GM18526 (cell line): ENCODE results near the gene RNPEPL1.

ENCODE experiments used
- POLR2A ChIP-seq: IDR thresholded peaks from 3 replicates; pipeline ENCODE4 v1.6.1; 2011; ENCODE audit not compliant: insufficient read length; ENCODE audit errors: extremely low read depth

RNPEPL1 gene

GRCh38 chr2:240597419-240598181 is 29.3 kb downstream of the RNPEPL1 start:
- TF ChIP-seq POLR2A = no peak

- TF ChIP-seq POLR2A = no peak
These were observed 30.1 kb downstream of the RNPEPL1 start for GRCh38 chr2:240598311-240598911.

GRCh38 chr2:240599141-240599583 is 30.9 kb downstream of the RNPEPL1 start:
- no peak for TF ChIP-seq POLR2A

GRCh38 chr2:240600451-240600961 is 32.2 kb downstream of the RNPEPL1 start:
- TF ChIP-seq POLR2A = no peak

GRCh38 chr2:240601061-240601830 is 33.0 kb downstream of the RNPEPL1 start:
- no peak for TF ChIP-seq POLR2A

- no peak for TF ChIP-seq POLR2A
These were observed 33.5 kb downstream of the RNPEPL1 start for GRCh38 chr2:240601831-240602160.

GRCh38 chr2:240602266-240603050 is 34.2 kb downstream of the RNPEPL1 start:
- no peak for TF ChIP-seq POLR2A

- TF ChIP-seq POLR2A = no peak
These were observed 35.0 kb downstream of the RNPEPL1 start for GRCh38 chr2:240603081-240603835.

- no peak for TF ChIP-seq POLR2A
These were observed 35.6 kb downstream of the RNPEPL1 start for GRCh38 chr2:240603846-240604245.

GRCh38 chr2:240604291-240604938 is 36.1 kb downstream of the RNPEPL1 start:
- TF ChIP-seq POLR2A = no peak

- no peak for TF ChIP-seq POLR2A
These were observed 36.8 kb downstream of the RNPEPL1 start for GRCh38 chr2:240604939-240605716.

GRCh38 chr2:240605867-240606743 is 37.8 kb downstream of the RNPEPL1 start:
- no peak for TF ChIP-seq POLR2A
